Dedifferentiated amniotic fluid mesenchymal stem cell (primary cell): ENCODE measurements around the gene SLC39A11.

ENCODE experiments used
- DNase-seq: peaks from one replicate; pipeline ENCODE4 v3.0.0-alpha.2; 2016; ENCODE audit errors: extremely low spot score

SLC39A11 gene

DNA sequence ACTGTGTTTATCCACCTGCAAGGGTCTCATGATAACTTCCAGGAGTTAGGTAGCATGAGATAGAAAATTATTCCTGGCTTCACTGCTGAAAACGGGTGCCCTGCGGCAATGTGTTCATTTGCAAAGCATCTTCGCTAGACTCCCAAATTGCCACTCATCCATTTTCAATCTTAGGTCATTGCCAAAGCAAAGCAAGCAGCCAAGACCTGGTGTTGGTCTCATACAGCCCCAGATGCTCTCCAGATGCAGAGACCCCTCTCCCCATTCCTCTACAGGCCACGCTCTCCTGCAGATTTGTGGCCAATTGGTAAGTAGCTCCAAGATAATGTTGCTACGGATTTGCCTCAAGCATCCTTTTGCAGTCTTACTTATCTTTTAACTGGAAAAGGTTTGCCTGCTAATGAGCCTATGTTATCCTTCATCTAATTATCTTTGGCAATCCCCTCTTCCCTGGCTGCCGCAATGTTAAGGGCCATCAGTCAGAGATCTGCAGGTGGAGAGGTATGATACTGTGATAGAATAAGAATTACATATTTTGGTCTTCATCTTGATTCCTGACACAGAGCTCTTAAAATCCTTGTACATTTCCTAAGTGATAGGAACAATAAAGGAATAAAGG, 222.0 kb downstream of the SLC39A11 start:
- DNase-seq: no peak

DNA sequence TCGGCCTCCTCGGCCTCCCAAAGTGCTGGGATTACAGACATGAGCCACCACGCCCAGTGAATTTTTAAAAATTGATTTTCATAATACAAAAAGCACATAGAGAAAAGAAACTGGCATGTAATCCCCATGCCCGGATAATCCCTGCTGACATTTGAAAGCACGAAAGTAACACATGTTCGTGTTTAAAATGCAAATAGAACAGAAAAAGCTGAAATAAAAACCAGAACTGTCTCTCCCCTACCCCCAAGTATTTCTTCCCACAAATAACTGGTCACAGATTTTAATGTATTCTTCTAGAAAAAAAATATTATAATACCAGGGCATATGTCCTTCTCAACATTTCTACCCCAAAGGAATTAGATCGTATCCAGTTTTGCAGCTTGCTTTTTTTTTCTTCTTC, 222.9 kb downstream of the SLC39A11 start:
- DNase-seq: no peak

DNA sequence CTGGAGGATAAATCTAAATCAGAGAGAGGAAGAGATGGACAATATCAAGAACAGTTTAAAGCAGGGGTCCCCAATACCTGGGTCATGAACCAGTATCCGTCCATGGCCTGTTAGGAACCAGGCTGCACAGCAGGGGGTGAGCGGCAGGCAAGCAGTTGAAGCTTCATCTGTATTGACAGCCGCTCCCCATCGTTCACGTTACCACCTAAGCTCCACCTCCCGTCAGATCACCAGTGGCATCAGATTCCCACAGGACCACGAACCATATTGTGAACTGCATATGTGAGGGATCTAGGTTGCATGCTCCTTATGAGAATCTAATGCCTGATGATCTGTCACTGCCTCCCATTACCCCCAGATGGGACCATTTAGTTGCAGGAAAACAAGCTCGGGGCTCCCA, 226.5 kb downstream of the SLC39A11 start:
- DNase-seq: no peak

DNA sequence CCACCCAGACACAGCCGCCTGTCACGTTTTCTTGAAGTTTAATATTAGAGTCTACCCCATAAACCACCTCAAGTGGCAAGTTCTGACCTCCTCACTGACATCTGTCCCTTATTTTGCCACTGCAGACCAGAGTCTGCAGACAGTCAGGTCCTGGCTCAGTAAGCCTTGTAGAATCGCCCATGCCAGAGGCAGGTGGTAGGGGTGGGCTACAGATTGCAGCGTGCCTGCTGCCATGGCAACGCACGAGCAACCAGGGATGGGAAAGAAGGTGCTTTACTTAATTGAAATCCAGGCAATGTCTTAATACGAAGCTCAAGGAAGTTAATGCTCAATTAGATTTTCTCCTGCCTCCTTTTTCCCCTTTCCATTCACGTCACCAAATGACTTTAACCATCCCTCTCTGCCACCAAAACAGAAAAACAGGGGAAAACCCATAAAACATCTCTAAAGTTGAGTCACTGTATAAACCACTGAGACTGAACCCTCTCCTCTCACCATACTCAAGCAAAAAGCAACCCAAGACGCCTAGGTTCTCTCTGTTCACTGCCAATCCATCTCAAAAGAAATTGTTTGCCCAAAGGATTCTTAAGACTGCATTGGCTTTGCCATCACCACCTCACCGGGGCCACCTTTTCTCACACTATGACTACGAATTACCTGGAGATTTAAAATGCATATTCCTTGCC, 228.8 kb downstream of the SLC39A11 start:
- no peak for DNase-seq

DNA sequence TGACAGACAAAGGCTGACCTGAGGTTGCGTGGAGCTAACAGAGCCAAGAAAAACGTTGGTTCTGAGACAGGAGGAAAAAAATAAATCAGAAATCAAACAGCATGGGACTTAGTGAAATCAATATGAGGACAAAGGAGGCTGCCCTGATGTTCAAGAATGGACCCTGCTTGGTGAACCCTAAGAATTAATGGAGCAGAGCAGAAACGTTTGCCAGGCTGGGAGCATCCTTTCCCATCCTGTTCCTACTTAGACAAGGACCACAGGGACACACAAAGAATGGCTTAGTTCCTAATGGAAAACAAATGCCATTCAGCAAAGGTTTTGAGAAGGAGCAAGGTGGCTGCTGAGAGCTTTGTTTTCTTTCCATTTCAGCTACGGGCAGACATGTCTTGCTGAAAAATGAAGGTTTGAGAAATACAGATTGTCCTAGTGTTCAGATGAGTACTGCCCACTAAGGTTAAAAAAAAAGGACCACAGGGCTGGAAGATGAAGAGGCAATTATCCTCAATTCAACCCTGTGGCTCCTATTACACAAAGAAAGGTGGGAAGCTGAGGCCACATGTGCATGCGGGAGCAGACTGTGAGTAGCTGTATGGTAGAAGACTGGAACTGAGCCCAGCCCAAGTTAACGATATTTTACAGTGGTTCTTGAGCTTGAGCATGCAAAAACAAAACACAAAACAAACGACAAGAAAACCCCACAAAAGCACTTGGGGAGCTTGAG, 230.1 kb downstream of the SLC39A11 start:
- DNase-seq: no peak

DNA sequence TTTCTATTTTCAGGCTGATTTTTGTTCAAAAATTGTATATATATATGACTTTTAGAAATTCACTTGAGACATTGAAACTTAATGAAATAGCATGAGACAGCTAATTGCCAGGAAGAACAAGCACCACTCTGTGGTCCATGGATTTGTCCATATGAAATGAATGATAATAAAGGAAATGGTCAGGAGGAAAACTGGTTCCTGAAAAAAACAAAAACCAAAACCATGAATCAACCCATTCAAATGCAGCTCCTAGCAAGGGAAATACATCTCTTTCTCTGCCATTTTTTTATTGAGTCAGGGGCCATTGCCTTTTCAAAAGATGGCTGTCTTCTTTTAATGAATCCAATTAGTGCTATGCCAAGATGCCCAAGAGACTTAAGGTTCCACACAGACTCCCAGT, 230.7 kb downstream of the SLC39A11 start:
- no peak for DNase-seq

DNA sequence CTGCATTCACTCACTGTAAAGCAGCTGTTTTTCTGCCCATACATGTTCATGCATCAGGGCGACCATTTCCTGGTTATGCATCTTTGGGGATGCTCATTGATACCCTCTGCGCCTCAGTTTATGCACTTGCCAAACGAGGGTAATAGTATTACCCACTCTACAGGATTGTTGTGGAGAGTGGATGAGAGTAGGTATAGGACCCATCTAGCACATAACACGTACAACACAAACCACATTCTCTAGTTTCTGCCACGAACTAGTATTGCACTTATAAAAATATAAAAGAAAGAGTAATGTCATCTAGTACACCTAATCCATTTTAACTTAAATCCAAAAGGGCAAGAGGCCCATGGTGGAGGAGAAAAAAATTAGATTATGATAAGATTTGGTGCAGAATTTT, 231.7 kb downstream of the SLC39A11 start:
- DNase-seq: no peak

DNA sequence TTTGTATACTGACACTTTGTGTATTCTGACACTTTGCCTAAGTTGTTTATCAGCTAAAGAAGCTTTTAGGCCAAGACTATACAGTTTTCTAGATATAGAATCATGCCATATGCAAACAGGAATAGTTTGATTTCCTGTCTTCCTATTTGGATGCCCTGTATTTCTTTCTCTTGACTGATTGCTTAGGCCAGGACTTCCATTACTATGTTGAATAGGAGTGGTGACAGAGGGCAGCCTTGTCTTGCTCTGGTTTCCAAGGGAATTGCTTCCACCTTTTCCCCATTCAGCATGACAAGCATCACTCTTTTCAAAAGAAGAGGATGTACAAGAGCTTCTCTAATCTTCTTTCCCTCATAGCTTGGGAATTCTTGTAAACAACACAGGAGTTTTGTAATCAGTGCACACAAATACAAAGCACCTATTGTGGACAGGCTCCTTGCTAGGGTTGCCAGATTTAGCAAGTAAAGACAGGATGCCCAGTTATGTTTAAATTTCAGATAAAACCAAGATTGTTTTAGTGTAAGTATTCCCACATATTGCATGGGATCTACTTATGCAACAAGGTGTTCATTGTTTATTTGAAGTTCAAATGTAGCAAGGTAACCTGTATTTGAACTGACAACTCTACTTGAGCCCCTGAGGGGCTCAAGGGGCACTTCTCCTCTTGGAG, 233.5 kb downstream of the SLC39A11 start:
- DNase-seq: no peak

DNA sequence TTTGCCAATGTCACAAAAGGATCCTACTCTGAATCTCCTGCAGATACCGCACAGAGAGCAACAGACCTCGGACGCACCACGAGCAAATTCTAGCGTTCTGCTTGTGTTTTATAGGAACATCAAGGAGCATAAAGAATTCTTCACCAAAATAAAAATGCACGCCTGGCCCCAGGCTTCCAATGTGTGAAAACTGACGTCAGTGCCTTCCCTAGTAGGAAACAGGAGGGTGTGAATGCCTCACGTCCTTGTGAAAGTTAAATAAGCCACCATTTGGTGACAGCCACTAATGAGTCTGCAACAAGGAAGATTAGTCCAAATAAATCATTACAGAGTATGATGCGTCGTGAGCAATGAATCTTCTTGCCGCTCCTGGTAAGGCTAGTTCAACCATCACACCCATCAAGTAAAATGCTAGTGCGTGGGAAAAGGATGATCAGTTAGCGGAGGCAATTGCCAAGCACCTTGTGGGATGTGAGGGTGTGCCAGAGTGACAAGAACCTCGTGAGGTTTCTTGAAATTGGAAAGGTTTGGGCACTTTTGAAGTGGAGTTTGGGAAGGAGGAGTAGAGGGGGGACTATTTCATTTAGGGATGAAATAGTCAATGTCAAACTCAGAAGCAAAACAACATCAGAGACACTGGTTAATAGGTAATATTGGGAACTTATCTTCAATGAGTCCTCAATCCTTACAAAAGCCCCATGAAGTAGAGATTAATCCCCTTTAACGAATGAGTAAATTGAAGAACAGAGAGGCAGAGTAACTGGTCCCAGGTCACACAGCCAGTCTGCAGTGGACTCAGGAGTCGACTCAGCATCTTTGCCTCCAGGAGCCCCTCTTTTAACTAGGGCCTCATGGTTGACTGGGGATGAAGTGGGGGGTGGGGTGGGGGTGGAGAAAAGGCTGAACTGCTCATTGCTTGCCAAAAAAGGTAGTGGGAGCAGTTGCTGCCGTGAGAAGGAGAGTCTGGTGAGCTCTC, 238.8 kb downstream of the SLC39A11 start:
- DNase-seq: no peak

DNA sequence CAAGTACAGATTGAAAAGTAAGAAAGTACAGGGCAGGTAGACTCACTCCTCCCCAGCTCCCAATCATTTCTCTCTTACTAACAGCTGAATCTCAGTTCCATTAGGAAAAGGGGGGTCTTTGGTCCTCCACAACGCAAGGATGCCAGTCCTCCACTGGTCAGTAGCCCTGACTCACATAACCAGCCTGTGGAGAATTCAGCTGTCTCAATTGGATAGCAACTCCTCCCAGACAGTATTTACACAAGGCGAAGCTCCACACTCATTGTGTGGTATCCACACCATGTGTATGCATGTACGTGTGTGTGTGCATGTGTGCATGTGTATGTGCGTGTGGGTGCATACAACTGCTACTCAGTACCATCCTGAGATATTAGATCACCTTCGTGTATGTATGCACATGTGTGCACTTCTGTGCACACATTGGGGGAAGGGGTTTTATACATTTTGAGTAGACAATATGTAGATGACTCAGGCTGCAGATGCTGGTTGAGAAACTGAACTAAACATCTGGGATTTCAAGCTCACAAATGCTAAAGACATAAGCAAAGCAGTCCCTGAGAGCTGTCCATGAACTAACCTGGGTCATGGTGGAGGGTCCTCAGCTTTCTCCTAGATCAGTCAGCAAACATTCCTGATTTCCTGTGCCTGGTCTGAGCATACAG, 240.1 kb downstream of the SLC39A11 start:
- DNase-seq: no peak

DNA sequence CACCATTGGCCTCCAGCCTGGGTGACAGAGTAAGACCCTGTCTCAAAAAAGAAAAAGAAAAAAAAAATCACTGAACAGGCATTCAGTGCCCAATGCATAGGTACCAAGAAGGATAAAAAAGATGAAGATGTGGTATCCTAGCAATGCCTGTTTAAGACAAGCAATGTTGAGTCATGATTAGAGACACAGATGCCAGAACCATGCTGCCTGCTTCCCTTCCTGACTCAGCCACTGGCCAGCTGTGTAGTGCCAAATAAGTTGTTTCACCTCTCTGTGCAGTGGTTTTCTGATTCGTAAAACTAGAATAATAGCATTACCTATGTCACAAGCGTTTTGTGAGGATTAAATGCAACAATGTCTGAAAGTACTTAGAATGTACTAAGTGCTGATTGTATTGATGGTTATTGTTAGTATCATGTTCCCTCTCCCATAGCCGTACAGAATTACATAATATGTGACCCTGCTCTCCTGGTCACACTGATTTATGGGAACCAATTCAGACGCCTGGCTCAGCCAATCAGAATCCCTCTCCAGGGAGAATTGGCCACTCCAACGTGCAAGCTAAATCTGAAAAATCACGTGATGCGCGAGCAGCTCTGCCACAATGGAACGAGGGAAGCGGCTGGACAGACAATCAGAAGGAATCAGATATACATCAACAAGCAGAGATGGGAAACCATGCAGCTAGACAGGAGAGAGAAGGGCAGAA, 241.9 kb downstream of the SLC39A11 start:
- no peak for DNase-seq

DNA sequence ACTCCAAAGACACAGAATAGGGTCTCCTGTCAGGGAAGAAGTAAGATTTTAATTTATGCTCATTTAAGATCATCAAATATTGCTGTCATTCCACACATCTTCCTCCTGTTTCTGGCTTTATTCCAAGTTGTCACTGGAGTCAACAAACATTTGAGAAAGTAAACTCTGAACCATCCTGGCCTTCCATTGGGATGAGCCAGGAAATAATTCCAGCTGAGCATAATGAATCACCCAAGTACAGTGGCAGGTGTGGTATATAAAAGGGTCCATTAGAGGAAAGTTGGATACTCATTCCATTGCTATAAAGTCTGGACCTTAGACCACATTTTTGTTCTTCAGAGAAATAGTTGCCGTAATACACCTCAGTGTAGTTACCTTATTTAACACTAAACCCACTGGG, 246.1 kb downstream of the SLC39A11 start:
- no peak for DNase-seq

DNA sequence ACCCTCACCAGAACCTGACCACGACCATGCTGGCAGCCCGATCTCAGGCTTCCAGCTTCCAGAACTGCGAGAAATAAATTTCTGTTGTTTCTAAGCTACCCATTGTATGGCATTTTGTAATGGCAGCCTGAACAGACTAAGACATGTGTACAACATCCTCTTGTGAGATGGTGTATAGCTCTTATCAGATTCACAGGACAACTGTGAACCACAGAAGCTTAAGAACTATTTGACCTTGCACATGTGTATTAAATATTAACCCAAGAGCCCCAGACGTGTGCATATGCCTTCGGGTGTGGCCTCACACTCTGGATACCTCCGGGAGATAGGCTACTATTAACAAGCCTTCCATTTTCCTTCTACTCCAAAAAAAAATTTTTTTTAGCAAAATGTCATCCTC, 248.9 kb downstream of the SLC39A11 start:
- DNase-seq: no peak

DNA sequence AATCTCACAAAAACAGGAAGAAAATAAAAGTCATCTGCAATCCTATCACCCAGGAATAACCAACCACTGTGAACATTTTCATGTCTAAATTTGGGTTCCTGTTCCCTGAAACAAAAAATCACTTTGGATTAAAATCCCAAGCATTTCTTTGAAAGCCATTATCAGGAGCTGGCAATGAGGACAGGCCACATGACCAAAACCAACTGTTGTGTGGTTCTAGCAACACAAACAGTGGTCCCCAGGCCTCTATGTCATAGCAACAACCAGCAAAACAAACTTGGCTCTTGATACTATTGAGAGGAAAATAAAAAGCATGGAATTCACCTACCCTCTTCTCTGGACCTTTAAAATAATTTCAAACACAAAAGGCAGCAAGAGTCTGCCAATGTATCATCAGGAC, 252.5 kb downstream of the SLC39A11 start:
- DNase-seq: no peak

DNA sequence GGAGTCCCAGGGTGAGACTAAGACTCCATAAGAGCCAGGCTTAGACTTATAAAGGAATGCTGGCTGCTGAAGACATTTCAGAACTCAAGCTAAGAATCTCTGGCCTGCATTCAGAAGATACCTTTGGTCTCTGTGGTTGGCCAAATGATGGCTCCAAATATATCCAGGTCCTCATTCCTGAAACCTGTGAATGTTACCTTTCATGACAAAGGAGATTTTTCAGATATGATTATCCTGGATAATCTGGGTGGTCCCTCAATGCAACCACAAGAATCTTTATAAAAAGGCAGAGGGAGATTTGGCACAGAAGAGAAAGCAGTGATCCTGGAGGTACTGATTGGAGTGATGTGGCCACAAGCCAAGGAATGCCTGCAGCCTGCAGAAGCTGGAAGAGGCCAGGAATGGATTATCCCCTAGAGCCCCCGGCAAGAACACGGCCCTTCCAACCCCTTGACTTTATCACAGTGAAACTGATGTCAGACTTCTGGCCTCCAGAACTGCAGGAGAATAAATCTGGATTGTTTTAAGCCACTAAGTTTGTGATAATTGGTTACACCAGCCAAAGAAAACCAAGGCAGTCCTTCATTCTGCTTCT, 253.3 kb downstream of the SLC39A11 start:
- DNase-seq: no peak

DNA sequence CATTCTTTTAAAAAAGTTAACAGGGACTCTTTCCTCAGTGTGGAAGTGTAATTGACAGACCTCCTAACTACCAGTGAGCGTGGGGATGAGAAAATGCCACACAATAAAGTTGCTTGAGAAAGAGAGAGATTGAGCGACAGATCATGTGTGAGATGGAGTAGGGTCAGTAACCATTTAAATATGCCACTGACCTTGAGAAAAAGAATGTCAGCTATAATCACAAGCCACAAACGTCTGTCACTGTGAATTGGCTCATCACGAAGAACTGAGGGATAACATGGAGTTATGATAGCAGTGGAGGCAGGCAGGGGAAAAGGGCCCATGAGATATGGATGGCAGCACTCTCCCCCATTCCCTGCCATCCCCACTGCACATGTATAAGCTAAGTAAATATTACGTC, 253.9 kb downstream of the SLC39A11 start:
- no peak for DNase-seq

DNA sequence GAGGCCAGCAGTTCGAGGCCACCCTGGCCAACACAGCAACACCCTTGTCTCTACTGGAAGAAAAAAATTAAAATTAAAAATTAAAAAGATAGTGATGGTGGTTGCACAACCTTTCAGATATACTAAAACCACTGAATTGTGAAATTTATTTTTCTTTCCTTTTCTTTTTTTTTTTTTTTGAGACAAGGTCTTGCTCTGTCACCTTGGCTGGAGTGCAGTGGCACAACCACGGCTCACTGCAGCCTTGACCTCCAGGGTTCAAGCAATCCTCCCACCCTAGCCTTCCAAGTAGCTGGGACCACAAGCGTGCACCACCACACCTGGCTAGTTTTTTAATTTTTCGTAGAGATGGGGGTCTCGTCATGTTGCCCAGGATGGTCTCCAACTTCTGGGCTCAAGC, 254.4 kb downstream of the SLC39A11 start:
- no peak for DNase-seq

DNA sequence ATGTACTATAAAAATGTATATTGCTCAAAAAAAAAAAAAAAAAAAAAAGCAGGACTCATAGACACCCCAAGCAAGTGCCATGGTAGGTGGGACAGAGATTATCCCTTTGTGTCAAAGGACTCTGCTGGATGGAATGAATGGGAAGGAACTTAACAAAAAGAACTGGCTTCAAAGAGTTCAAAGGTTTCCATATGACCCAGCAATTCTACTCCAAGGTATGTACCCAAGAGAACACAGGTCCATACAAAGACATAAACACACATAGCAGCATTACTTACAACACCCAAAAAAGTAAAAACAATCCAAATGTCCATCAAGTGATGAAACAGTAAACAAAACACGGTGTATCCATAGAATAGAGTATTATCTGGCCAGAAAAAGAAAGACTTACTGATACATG, 255.2 kb downstream of the SLC39A11 start:
- DNase-seq: no peak

DNA sequence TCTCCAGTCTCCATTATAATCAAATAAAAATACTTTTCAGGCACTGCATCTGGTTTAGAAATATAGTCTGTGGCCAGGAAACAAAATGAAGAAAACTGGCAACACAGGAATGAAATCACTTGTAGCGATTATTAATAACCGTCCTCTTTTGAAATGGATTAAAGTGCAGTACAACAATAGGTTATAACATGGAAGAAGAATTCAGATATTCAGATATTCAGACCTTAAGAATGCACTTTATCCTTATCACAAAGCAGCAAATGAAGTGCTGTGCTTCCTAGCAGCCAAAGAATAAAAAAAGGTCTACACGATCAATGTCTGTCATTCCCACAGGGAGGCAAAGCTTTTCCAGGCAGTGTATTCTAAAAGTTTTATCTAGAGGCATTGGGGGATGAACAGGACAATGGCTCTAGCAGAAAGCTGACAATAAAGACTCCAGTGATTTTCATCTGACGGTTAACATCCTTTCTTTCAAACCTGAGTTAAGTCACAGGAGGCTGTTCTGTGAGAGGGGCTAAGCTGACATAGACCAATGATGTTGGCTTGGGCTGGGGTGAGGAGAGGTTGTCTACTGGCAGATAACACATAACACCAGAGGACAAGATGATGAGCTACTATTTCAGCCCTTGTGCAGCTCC, 259.2 kb downstream of the SLC39A11 start:
- no peak for DNase-seq
